ENCODE measurements around the gene SLFN12.

The SLFN12 gene

DNA sequence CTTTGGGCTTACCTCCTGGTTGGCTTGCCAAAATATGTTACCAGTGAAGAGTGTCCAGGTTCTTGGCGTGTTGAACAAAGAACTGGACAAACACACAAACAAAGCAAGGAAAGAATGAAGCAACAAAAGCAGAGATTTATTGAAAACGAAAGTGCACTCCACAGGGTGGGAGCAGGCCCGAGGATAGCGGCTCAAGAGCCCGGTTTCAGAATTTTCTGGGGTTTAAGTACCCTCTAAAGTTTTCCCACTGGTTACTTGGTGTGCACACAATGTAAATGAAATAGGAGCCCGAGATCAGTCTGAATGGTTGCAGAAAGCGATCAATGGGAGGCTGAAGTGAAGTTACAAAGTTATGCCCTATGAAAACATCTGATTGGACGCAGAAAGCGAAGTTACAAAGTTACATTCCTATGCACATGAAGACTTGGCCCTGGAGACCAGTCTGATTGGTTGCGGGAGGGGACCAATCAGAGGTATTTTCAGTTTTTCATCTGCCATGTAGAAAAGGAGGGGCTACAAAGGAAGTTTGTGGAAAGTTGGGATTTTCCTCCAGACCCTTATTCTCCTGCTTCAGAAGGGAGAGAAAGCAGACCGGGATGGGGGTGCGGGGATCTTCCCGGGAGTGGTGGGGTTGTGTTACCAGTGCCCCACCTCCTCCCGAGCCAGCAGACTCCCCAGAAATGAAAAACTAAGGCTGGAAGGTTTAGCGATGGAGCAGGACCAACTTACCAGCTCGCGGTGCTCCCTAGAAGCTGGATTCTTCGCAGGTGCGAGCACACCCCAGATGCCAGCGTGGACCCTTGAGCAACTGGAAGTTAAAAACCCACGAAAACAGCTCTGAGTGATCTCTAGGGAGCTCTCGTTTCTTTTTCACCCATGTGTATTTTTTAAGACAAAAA is at the start of gene SLFN12:
TSS of gene SLFN12 (minus strand) at position 325 of the 899 bp plus-strand sequence. CDS start 9,472 bp downstream, outside the sequence.
- Histone ChIP-seq H3K4me3 (ENCODE audit: low read depth, low read length) (no peak within 1 kb of the TSS), H3K27me3 (ENCODE audit: insufficient read depth, low read depth, severe bottlenecking) (peaks cover 83% of the 10 kb centered on the region), H3K9me3 (ENCODE audit: severe bottlenecking) (no peaks in the 10 kb centered on the region), H3K27ac (no peak within 1 kb of the TSS), H3K36me3 (no peaks in the 10 kb centered on the region)
- TF ChIP-seq, protein P1, sequence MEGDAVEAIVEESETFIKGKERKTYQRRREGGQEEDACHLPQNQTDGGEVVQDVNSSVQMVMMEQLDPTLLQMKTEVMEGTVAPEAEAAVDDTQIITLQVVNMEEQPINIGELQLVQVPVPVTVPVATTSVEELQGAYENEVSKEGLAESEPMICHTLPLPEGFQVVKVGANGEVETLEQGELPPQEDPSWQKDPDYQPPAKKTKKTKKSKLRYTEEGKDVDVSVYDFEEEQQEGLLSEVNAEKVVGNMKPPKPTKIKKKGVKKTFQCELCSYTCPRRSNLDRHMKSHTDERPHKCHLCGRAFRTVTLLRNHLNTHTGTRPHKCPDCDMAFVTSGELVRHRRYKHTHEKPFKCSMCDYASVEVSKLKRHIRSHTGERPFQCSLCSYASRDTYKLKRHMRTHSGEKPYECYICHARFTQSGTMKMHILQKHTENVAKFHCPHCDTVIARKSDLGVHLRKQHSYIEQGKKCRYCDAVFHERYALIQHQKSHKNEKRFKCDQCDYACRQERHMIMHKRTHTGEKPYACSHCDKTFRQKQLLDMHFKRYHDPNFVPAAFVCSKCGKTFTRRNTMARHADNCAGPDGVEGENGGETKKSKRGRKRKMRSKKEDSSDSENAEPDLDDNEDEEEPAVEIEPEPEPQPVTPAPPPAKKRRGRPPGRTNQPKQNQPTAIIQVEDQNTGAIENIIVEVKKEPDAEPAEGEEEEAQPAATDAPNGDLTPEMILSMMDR (IDR thresholded peaks at IDR 0.05; ENCODE audit: low read depth, low read length): no peak
- DNase-seq: no peak

DNA sequence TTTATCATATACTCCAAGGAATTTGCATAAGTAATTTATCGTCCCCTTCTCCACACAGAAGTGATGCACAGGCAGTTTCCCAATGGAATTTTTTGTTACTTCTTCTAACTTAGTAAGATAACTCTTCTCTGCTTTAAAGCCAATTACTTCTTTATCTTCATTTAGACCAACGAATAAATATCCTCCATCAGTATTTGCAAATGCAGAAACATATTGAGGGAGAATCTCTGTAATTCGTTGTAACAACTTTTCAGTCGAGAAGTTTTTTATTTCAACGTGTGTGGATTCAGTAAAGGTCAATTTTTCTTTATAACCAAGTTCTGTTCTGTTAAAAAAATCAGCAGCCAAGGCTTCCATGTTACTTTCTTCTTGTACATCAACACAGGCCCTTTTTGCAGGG is 47.0 kb upstream of the SLFN12 start:
- no peak overlapping the region for H3K4me3 ChIP-seq (ENCODE audit: low read depth, low read length)
- peaks cover 2% of the 10 kb centered on the region for H3K9me3 ChIP-seq (ENCODE audit: severe bottlenecking)
- H3K27ac ChIP-seq: no peak overlapping the region
- TF ChIP-seq, protein P1 (IDR thresholded peaks at IDR 0.05; ENCODE audit: low read depth, low read length): no peak
- H3K36me3 ChIP-seq: no peaks in the 10 kb centered on the region
- peaks cover 88% of the 10 kb centered on the region for H3K27me3 ChIP-seq (ENCODE audit: insufficient read depth, low read depth, severe bottlenecking)
- DNase-seq: no peak

DNA sequence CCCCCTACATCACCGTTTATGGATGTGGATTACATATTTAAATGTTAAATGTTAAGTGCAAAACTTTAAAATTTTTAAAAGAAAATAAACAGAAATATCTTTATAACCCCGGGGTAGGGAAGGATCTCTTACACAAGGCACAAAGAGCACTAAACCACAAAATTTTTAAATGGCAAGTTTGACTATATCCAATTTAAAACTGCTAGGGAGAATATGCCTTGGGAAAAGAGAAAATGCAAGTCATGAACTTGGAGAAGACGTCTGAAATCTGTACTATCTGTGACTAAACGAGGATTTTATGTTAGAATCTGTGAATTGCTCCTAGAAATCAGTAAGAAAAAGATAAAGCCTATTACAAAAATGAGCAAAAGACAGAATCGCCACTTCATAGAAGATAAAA is 44.9 kb upstream of the SLFN12 start:
- no peaks in the 10 kb centered on the region for H3K36me3 ChIP-seq
- DNase-seq: no peak
- H3K27me3 ChIP-seq (ENCODE audit: insufficient read depth, low read depth, severe bottlenecking): peaks cover 88% of the 10 kb centered on the region
- no peak overlapping the region for H3K4me3 ChIP-seq (ENCODE audit: low read depth, low read length)
- TF ChIP-seq, protein P1 (IDR thresholded peaks at IDR 0.05; ENCODE audit: low read depth, low read length): no peak
- H3K9me3 ChIP-seq (ENCODE audit: severe bottlenecking): peaks cover 2% of the 10 kb centered on the region
- no peak overlapping the region for H3K27ac ChIP-seq

DNA sequence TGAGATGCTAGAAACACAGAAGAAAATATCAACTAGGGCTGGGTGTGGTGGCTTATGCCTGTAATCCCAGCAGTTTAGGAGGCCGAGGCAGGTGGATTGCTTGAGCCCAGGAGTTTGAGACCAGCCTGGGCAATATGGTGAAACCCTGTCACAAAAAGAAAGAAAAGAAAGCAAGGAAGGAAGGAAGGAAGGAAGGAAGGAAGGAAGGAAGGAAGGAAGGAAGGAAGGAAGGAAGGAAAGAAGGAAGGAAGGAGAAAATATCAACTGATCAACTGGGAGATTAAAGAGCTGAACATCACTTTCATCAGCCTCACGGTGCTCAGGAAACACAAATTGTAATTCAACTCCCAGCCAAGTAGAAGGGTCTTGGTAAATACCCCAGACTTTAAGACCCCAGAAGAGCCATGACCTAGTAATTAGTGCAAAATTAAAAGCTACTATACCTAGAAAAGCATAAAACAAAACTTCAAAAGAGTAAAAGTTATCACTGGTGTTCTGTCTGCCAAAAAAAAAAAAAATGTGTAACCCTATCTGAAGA is 44.1 kb upstream of the SLFN12 start:
- Histone ChIP-seq H3K9me3 (ENCODE audit: severe bottlenecking) (peaks cover 2% of the 10 kb centered on the region), H3K4me3 (ENCODE audit: low read depth, low read length) (no peak overlapping the region), H3K27me3 (ENCODE audit: insufficient read depth, low read depth, severe bottlenecking) (peaks cover 79% of the 10 kb centered on the region), H3K27ac (no peak overlapping the region), H3K36me3 (no peaks in the 10 kb centered on the region)
- TF ChIP-seq, protein P1 (IDR thresholded peaks at IDR 0.05; ENCODE audit: low read depth, low read length): no peak
- no peak for DNase-seq

DNA sequence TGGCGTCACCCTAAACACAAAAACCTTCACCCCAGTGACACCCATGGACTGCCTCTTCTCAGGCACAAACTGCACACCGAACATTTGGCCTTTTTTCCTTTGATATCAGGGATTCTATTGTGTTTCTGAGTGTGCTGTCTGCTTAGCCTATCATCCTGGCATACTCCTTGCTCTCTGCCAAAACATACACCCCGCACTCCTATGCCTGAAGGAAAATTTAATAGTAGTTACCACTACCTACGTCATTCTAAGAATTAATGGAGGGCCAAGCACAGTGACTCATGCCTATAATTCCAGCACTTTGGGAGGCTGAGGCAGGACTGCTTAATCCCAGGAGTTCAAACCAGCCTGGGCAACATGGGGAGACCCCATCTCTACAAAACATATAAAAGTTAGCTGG is 36.2 kb upstream of the SLFN12 start:
- no peaks in the 10 kb centered on the region for H3K9me3 ChIP-seq (ENCODE audit: severe bottlenecking)
- no peaks in the 10 kb centered on the region for H3K36me3 ChIP-seq
- H3K27me3 ChIP-seq (ENCODE audit: insufficient read depth, low read depth, severe bottlenecking): peaks cover 71% of the 10 kb centered on the region
- H3K27ac ChIP-seq: no peak overlapping the region
- TF ChIP-seq, protein P1 (IDR thresholded peaks at IDR 0.05; ENCODE audit: low read depth, low read length): no peak
- no peak for DNase-seq
- H3K4me3 ChIP-seq (ENCODE audit: low read depth, low read length): no peak overlapping the region
